OCI-LY3 (cell line): ENCODE data around the gene SIGLEC14.
"Not testable (repeated sequence)": the region's sequence is repeated elsewhere in the genome, so short reads cannot be mapped to it uniquely, and the experiment has no call there.

Experiments
- H2AFZ ChIP-seq: fragments of 200-600, 300-600 bp; shearing (Covaris generic); 2 replicates; pipeline ENCODE4 v1.6.0; 2014; ENCODE audit warnings: antibody characterized with exemption, low read depth, low read length
- H3K27ac ChIP-seq: fragments of 200-600, 300-600 bp; sonication (generic); 2 replicates; pipeline ENCODE4 v1.5.1; 2014; ENCODE audit warnings: mild to moderate bottlenecking, low read length, moderate library complexity, mixed read lengths
- H3K27me3 ChIP-seq: fragments of 200-600, 300-600 bp; sonication (generic); 2 replicates; pipeline ENCODE4 v1.6.1; 2014; ENCODE audit warnings: low read depth, low read length, mixed read lengths
- H3K36me3 ChIP-seq: fragments of 200-600, 300-600 bp; sonication (generic); replicated peaks from 2 replicates; pipeline ENCODE3; 2014; ENCODE audit warnings: low read depth, low read length, mixed read lengths
- H3K4me1 ChIP-seq: fragments of 300-600, 200-600 bp; sonication (generic); 2 replicates; pipeline ENCODE4 v1.6.1; 2014; ENCODE audit warnings: low read length, mixed read lengths
- H3K4me2 ChIP-seq: fragments of 200-600, 300-600 bp; sonication (generic); 2 replicates; pipeline ENCODE4 v1.6.1; 2014; ENCODE audit warnings: low read length, mixed read lengths
- H3K4me3 ChIP-seq: fragments of 300-600, 200-600 bp; sonication (generic); 2 replicates; pipeline ENCODE4 v1.5.1; 2014; ENCODE audit warnings: antibody characterized with exemption, mild to moderate bottlenecking, low read length, moderate library complexity
- H3K79me2 ChIP-seq: fragments of 300-600, 200-600 bp; shearing (Covaris generic); 2 replicates; pipeline ENCODE4 v1.6.1; 2014; ENCODE audit warnings: mild to moderate bottlenecking, low read length, mixed read lengths
- H3K9ac ChIP-seq: fragments of 300-600, 200-600 bp; shearing (Covaris generic); 2 replicates; pipeline ENCODE4 v1.6.0; 2014; ENCODE audit warnings: mild to moderate bottlenecking, low read length, moderate library complexity
- H3K9me3 ChIP-seq: fragments of 200-600, 300-600 bp; shearing (Covaris generic); 2 replicates; pipeline ENCODE4 v1.6.1; 2014; ENCODE audit warnings: low read length, mixed read lengths; ENCODE audit not compliant: insufficient read depth
- H4K20me1 ChIP-seq: fragments of 200-600, 300-600 bp; sonication (generic); 2 replicates; pipeline ENCODE4 v1.6.1; 2016; ENCODE audit warnings: low read length, mixed read lengths; ENCODE audit not compliant: insufficient read depth
- EZH2phosphoT487 ChIP-seq: fragments of 200-600 bp; shearing (Covaris generic); IDR thresholded peaks from 2 replicates; pipeline ENCODE4 v1.6.1; 2018; ENCODE audit warnings: antibody characterized with exemption, mixed run types, low read depth
- TF ChIP-seq, protein P1 (sequence below): fragments of 200-600, 300-600 bp; sonication (generic); IDR thresholded peaks from 2 replicates; pipeline ENCODE4 v1.5.1; 2014; ENCODE audit warnings: antibody characterized with exemption, low read length, low read depth

The SIGLEC14 gene, protein sequence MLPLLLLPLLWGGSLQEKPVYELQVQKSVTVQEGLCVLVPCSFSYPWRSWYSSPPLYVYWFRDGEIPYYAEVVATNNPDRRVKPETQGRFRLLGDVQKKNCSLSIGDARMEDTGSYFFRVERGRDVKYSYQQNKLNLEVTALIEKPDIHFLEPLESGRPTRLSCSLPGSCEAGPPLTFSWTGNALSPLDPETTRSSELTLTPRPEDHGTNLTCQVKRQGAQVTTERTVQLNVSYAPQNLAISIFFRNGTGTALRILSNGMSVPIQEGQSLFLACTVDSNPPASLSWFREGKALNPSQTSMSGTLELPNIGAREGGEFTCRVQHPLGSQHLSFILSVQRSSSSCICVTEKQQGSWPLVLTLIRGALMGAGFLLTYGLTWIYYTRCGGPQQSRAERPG

DNA sequence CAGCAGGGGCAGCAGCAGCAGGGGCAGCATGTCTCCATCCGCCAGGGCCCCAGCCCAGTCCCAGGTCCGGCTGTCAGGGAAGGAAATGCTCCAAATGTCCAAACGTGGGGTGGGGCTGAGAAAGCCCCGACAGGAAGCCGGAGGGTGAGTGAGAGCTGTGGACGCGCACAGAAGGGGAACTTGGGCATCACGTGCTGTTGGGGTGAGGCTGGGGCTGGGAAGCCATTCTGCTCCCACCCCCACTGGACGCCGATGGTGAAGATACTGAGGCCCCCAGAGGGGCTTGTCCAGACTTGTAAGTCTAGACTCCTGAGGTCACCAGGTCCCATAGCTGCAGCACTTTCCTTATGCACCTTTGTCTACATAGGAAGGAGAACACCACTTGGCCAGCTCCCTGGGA, at the start of gene SIGLEC14:
SIGLEC14 (minus strand) TSS at position 96 of the 400 bp plus-strand sequence; CDS start at position 30, 66 bp downstream.
- Histone ChIP-seq H3K4me3 (peak within 1 kb of the TSS; percentile 74), H4K20me1 (peaks cover 14% of the 10 kb centered on the region; the same call in 1 of the 2 replicates), H3K27me3 (peaks cover 41% of the 10 kb centered on the region), H3K36me3 (peaks cover 27% of the 10 kb centered on the region), H3K4me1 (peaks cover 55% of the 10 kb centered on the region), H3K4me2 (peak within 1 kb of the TSS; percentile 90), H3K9ac (peak within 1 kb of the TSS; percentile 51), H3K27ac (peak within 1 kb of the TSS; percentile 57)
- not testable (repeated sequence) for H2AFZ ChIP-seq, H3K79me2 ChIP-seq, H3K9me3 ChIP-seq

DNA sequence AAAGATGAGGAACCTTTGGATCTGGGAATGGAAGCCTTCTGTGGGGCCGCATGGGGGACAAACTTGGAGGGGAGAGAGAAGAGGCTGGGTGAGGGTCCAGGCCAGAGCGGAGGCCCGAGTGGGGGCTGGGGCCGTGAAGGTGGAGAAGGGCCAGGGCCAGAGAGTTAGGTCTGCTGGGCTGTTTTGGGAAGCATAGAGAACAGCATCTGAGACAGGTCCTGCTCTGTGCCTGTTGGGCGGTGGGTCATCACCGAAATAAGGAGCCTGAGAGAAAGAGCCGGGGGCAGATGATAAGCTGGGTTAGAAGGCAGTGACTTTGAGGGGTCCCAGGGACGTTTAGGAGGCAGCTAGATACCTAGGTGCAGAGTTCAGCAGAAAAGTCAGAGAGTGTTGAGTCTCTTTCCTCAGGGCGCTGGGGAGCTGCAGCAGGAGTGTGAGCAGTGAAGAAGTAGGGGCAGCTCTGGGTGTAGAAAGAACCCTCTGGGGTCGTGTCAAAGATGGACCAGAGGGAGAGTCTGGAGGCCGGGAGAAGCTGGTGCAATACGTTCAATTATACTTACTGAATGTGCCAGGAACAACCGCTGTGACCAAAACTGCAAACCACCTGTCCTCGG, 49.2 kb upstream of the SIGLEC14 start:
- Histone ChIP-seq H3K27me3 (peaks cover 8% of the 10 kb centered on the region; the same call in 1 of the 2 replicates), H3K9ac (no peak overlapping the region), H4K20me1 (no peaks in the 10 kb centered on the region), H3K9me3 (no peaks in the 10 kb centered on the region), H2AFZ (no peak overlapping the region), H3K36me3 (no peaks in the 10 kb centered on the region), H3K4me1 (peaks cover 4% of the 10 kb centered on the region; the same call in 1 of the 2 replicates), H3K4me2 (no peak overlapping the region), H3K79me2 (no peaks in the 10 kb centered on the region), H3K4me3 (no peak overlapping the region), H3K27ac (no peak overlapping the region)
- no peak for TF ChIP-seq EZH2phosphoT487
- TF ChIP-seq, protein P1, sequence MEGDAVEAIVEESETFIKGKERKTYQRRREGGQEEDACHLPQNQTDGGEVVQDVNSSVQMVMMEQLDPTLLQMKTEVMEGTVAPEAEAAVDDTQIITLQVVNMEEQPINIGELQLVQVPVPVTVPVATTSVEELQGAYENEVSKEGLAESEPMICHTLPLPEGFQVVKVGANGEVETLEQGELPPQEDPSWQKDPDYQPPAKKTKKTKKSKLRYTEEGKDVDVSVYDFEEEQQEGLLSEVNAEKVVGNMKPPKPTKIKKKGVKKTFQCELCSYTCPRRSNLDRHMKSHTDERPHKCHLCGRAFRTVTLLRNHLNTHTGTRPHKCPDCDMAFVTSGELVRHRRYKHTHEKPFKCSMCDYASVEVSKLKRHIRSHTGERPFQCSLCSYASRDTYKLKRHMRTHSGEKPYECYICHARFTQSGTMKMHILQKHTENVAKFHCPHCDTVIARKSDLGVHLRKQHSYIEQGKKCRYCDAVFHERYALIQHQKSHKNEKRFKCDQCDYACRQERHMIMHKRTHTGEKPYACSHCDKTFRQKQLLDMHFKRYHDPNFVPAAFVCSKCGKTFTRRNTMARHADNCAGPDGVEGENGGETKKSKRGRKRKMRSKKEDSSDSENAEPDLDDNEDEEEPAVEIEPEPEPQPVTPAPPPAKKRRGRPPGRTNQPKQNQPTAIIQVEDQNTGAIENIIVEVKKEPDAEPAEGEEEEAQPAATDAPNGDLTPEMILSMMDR, result no peak

DNA sequence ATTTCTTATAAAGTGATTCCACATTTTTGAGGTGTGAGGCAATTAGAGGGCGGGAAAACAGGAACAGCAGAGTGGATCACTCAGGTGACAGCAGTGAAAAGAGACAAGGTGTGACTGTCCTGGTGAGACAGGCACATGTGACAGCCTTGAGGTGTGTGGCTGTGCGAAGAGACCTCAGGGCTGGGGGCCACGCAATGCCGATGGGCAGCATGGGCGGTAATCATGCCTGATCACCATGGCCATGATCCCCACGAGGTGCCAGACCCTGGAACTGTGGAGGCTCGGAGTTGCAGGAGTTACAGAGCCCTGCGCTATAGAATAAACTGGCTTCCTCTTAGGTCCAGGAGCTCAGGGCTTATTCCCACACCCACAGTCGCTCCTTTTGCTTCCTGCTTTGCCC, 48.5 kb upstream of the SIGLEC14 start:
- H3K9ac ChIP-seq, result no peak overlapping the region
- no peak for TF ChIP-seq EZH2phosphoT487
- TF ChIP-seq, protein P1, result no peak
- H2AFZ ChIP-seq, result no peak overlapping the region
- no peaks in the 10 kb centered on the region for H4K20me1 ChIP-seq
- H3K4me1 ChIP-seq, result peaks cover 8% of the 10 kb centered on the region; the same call in 1 of the 2 replicates
- no peaks in the 10 kb centered on the region for H3K36me3 ChIP-seq
- no peaks in the 10 kb centered on the region for H3K79me2 ChIP-seq
- H3K4me3 ChIP-seq, result no peak overlapping the region
- H3K4me2 ChIP-seq, result no peak overlapping the region
- no peak overlapping the region for H3K27ac ChIP-seq
- no peaks in the 10 kb centered on the region for H3K9me3 ChIP-seq
- peaks cover 8% of the 10 kb centered on the region; the same call in 1 of the 2 replicates for H3K27me3 ChIP-seq

DNA sequence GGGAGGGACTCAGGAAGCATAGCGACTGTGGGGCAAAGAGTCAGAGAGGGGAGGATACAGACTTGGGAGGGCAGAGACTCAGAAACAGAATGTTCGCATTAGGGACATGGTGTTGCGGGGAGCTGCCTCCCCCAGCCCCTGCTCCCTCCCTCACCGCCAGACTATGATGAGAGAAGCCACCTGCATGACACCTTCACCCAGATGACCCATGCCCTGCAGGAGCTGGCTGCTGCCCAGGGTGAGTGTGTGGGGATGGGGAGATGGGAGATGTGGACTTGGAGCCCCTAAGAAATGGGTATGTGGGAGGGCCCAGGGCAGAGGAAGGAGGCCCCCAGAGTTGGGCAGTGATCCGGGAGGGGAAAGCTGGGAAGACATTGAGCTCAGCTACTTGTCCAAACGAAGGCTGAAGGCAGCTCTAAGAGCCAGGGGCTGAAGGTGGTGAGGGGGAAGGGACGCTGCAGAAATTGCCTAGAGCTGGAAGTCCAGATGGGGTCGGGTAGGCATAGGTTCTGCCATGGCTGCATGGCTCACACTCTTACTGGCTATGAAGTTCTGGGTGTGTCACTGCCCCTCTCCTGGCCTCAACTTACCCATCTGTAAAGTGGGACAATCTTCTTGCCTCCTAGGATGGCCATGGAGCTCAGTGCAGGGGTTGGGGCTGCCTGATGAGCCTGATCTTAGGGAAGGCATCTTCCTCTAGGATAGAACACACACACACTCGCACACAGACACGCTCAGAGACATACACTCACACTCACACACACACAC, 47.9 kb upstream of the SIGLEC14 start:
- Histone ChIP-seq H2AFZ (no peak overlapping the region), H4K20me1 (no peaks in the 10 kb centered on the region), H3K4me3 (no peak overlapping the region), H3K36me3 (no peaks in the 10 kb centered on the region), H3K27me3 (peaks cover 8% of the 10 kb centered on the region; the same call in 1 of the 2 replicates), H3K4me2 (no peak overlapping the region), H3K9ac (no peak overlapping the region), H3K79me2 (no peaks in the 10 kb centered on the region), H3K9me3 (no peaks in the 10 kb centered on the region), H3K4me1 (peaks cover 8% of the 10 kb centered on the region; the same call in 1 of the 2 replicates), H3K27ac (no peak overlapping the region)
- no peak for TF ChIP-seq EZH2phosphoT487
- TF ChIP-seq, protein P1, result no peak
